A549 (cell line): Measurements from ENCODE around the gene MAP2K6. TPM values are rescaled to one million over a fixed set of nuclear protein-coding genes. Genes with fewer than 3 reads are reported as not detected.

Source experiments
- ATAC-seq, 2 experiments: fragments of 200-7000 bp in 1 of 2; fragments of >200 bp in 1 of 2; cut with Nextera tagmentation in 1 of 2; cut with Tn5 transposase in 1 of 2; 3 replicates each; pipeline versions ENCODE4 v1.8.0 to v1.9.1; 2018 to 2020; ENCODE audit warnings: mild to moderate bottlenecking in 1 of 2, moderate library complexity in 1 of 2
- CTCF ChIA-PET: fragments of 300-600 bp; sonication (Branson Sonifier 250); formaldehyde crosslinking; extraction: SDS; loops from one replicate; lab custom pipeline; 2021; ENCODE audit warnings: antibody characterized with exemption, inconsistent platforms; lab: Yijun Ruan, JAX
- POLR2A ChIA-PET: fragments of 350-600 bp; formaldehyde crosslinking; extraction: SDS; loops from one replicate; lab custom pipeline; 2021; ENCODE audit warnings: antibody characterized with exemption, inconsistent platforms; lab: Yijun Ruan, JAX
- DNase-seq, 2 experiments: peaks; one replicate each; pipeline versions ENCODE4 v3.0.0 to v3.0.0-alpha.2; 2011 to 2016; ENCODE audit warnings: low read depth in 1 of 2, low spot score in 1 of 2
- FAIRE-seq: peaks from 2 replicates; lab custom pipeline; 2011; peaks lifted over from hg19 to GRCh38; lab: Jason Lieb, UNC
- H3K27ac ChIP-seq, 2 experiments: fragments of >200 bp; sonication (Bioruptor Twin); formaldehyde crosslinking; 3 replicates each; pipeline ENCODE4 v1.5.1; 2016 to 2017
- H3K4me1 ChIP-seq: fragments of >200 bp; sonication (Bioruptor Twin); formaldehyde crosslinking; 3 replicates; pipeline ENCODE4 v1.6.1; 2016
- H3K4me2 ChIP-seq: fragments of >200 bp; sonication (Bioruptor Twin); formaldehyde crosslinking; 3 replicates; pipeline ENCODE4 v1.6.1; 2016
- H3K4me3 ChIP-seq: fragments of >200 bp; sonication (Bioruptor Twin); formaldehyde crosslinking; 3 replicates; pipeline ENCODE4 v1.5.1; 2016
- H3K9me3 ChIP-seq: fragments of >200 bp; sonication (Bioruptor Twin); formaldehyde crosslinking; 3 replicates; pipeline ENCODE4 v1.6.1; 2016
- CBX8 ChIP-seq: fragments of 200-600 bp; sonication (generic); IDR thresholded peaks from 2 replicates; pipeline ENCODE4 v1.6.1; 2016
- CEBPB ChIP-seq, 2 experiments: fragments of >200 bp in 1 of 2; sonication (Bioruptor Twin) in 1 of 2; formaldehyde crosslinking in 1 of 2; IDR thresholded peaks; 2 replicates each; pipeline ENCODE4 v1.6.1; 2012 to 2016
- HMGXB4 ChIP-seq: fragments of 250-450 bp; sonication (Bioruptor Pico); IDR thresholded peaks from 2 replicates; pipeline ENCODE4 v1.5.0; 2021; ENCODE audit warnings: mild to moderate bottlenecking, moderate library complexity, borderline replicate concordance
- JUNB ChIP-seq: fragments of >200 bp; sonication (Bioruptor Twin); formaldehyde crosslinking; IDR thresholded peaks from 2 replicates; pipeline ENCODE4 v1.6.1; 2016
- MAZ ChIP-seq: fragments of 150-350 bp; IDR thresholded peaks from 2 replicates; pipeline ENCODE4 v1.6.1; 2014; ENCODE audit warnings: antibody characterized with exemption, low read depth, low read length, borderline replicate concordance
- MYC ChIP-seq: IDR thresholded peaks from 2 replicates; pipeline ENCODE4 v1.6.1; 2012; ENCODE audit warnings: mild to moderate bottlenecking, inconsistent platforms, low read length, improper control_type of control experiment, borderline replicate concordance
- PHF8 ChIP-seq: fragments of 200-600 bp; sonication (generic); IDR thresholded peaks from 2 replicates; pipeline ENCODE4 v1.6.1; 2016; ENCODE audit warnings: low read depth, mild to moderate bottlenecking, antibody characterized with exemption, moderate library complexity, borderline replicate concordance
- SMC3 ChIP-seq: fragments of >200 bp; sonication (Bioruptor Twin); formaldehyde crosslinking; IDR thresholded peaks from 3 replicates; pipeline ENCODE4 v1.6.1; 2018; ENCODE audit warnings: inconsistent platforms
- ZC3H11A ChIP-seq: fragments of 450-650 bp; IDR thresholded peaks from 2 replicates; pipeline ENCODE4 v1.6.1; 2014; ENCODE audit warnings: antibody characterized with exemption, mild to moderate bottlenecking
- ZSCAN20 ChIP-seq: fragments of 250-450 bp; sonication (Bioruptor Pico); IDR thresholded peaks from 2 replicates; pipeline ENCODE4 v1.8.0; 2022; ENCODE audit warnings: mild to moderate bottlenecking, moderate library complexity
- WGBS: methylation state at CpG from one replicate; pipeline ENCODE4 v1.1.6; 2017; ENCODE audit errors: missing lambda C conversion rate; 5-methylcytosine and 5-hydroxymethylcytosine counted together
- polyA plus RNA-seq, 4 experiments: library from polyadenylated mRNA; depleted of rRNA in 3 of 4; stranded (reverse); fragments of >200 nt; fragmentation: RNase III in 1 of 4; extraction: RNeasy Plus Mini Kit Qiagen cat#74134 plus additional on column Dnase treatment in 1 of 4; gene quantifications; 2 replicates in 3 of 4; 3 replicates in 1 of 4; pipeline ENCODE4 v1.2.3, GENCODE V29; 2011 to 2017
- TF ChIP-seq, protein P1 (sequence below): fragments of 200-600 bp; sonication (generic); IDR thresholded peaks from 2 replicates; pipeline ENCODE4 v1.6.1; 2016; ENCODE audit warnings: antibody characterized with exemption, mild to moderate bottlenecking, moderate library complexity

MAP2K6 gene
- polyA plus RNA-seq, 2 of the 4 experiments (the other 2 are of a cell fraction): 20.2 to 20.7 TPM

GRCh38 chr17:69434164-69434579 lies 19.7 kb downstream of the MAP2K6 start:
- TF ChIP-seq HMGXB4: no peak
- 73% methylated on average over 3 of the region's 3 CpGs for WGBS
- FAIRE-seq: no peak
- ChIA-PET CTCF (interaction anchor here (1.6 to 1.7 kb wide), 2 partner anchors 10 to 39 kb away, joined by 4 to 5 read pairs; no protein-coding TSS in a partner anchor), POLR2A (no interaction called here)
- no peak for DNase-seq
- 0 out of 3 replicates have a peak overlapping the region, but pooled peaks have one; percentile 5 for H3K4me2 ChIP-seq
- H3K27ac ChIP-seq: peak overlapping the region in 1 of 2 experiments; percentile 22; a peak in 1 of 6 replicates
- H3K4me3 ChIP-seq: no peak overlapping the region
- H3K9me3 ChIP-seq: no peaks in the 10 kb centered on the region
- ATAC-seq: no peak
- peaks cover 13% of the 10 kb centered on the region; the same call in 1 of the 3 replicates for H3K4me1 ChIP-seq

GRCh38 chr17:69435971-69436696 lies 21.6 kb downstream of the MAP2K6 start:
- no peaks in the 10 kb centered on the region for H3K9me3 ChIP-seq
- ChIA-PET CTCF (interaction anchor here (0.6 to 1.5 kb wide), 2 partner anchors 23 to 403 kb away, joined by 4 read pairs; no protein-coding TSS in a partner anchor), POLR2A (no interaction called here)
- peaks cover 13% of the 10 kb centered on the region; the same call in 1 of the 3 replicates for H3K4me1 ChIP-seq
- no peak for FAIRE-seq
- H3K4me3 ChIP-seq: no peak overlapping the region
- TF ChIP-seq ZC3H11A (no peak), SMC3 (no peak), MYC (no peak), CBX8 (no peak), MAZ (no peak), PHF8 (no peak)
- TF ChIP-seq, protein P1, sequence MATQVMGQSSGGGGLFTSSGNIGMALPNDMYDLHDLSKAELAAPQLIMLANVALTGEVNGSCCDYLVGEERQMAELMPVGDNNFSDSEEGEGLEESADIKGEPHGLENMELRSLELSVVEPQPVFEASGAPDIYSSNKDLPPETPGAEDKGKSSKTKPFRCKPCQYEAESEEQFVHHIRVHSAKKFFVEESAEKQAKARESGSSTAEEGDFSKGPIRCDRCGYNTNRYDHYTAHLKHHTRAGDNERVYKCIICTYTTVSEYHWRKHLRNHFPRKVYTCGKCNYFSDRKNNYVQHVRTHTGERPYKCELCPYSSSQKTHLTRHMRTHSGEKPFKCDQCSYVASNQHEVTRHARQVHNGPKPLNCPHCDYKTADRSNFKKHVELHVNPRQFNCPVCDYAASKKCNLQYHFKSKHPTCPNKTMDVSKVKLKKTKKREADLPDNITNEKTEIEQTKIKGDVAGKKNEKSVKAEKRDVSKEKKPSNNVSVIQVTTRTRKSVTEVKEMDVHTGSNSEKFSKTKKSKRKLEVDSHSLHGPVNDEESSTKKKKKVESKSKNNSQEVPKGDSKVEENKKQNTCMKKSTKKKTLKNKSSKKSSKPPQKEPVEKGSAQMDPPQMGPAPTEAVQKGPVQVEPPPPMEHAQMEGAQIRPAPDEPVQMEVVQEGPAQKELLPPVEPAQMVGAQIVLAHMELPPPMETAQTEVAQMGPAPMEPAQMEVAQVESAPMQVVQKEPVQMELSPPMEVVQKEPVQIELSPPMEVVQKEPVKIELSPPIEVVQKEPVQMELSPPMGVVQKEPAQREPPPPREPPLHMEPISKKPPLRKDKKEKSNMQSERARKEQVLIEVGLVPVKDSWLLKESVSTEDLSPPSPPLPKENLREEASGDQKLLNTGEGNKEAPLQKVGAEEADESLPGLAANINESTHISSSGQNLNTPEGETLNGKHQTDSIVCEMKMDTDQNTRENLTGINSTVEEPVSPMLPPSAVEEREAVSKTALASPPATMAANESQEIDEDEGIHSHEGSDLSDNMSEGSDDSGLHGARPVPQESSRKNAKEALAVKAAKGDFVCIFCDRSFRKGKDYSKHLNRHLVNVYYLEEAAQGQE: no peak
- no peak for ATAC-seq
- DNase-seq: no peak
- no peak overlapping the region for H3K4me2 ChIP-seq
- H3K27ac ChIP-seq: no peak overlapping the region
- WGBS: 53% methylated on average over 5 of the region's 5 CpGs

GRCh38 chr17:69437475-69437874 lies 23.0 kb downstream of the MAP2K6 start:
- FAIRE-seq (no peak), ATAC-seq (no peak), DNase-seq (no peak)
- CTCF ChIA-PET: interaction anchor here (1.5 to 2.1 kb wide), 2 partner anchors 11 to 85 kb away, joined by 5 read pairs; no protein-coding TSS in a partner anchor
- no peak for TF ChIP-seq JUNB
- no peak for TF ChIP-seq ZSCAN20 (CRISPR knock-in tag)
- TF ChIP-seq CEBPB (IDR thresholded peaks at IDR 0.05): peak; percentile 60 to 64; a peak in 3 of 4 replicates
- H3K4me3 ChIP-seq: no peak overlapping the region
- WGBS: 93% methylated on average over 1 of the region's 1 CpG
- peaks cover 13% of the 10 kb centered on the region; the same call in 1 of the 3 replicates for H3K4me1 ChIP-seq
- H3K9me3 ChIP-seq: no peaks in the 10 kb centered on the region
- POLR2A ChIA-PET: interaction anchor here (1.1 kb wide), 1 partner anchor 23 kb away, joined by 3 read pairs; the partner anchor contains the start of gene MAP2K6
- no peak overlapping the region for H3K27ac ChIP-seq
- no peak overlapping the region for H3K4me2 ChIP-seq
